Thyroid gland (tissue), 4 donors: Measurements from ENCODE around the gene DOCK1.

Experiments
- CTCF ChIP-seq, 6 experiments: fragments of 200-600 bp in 3 of 6; fragments of 450-650 bp in 3 of 6; sonication (generic) in 3 of 6; IDR thresholded peaks; one replicate each; pipeline ENCODE4 v1.5.1; 2016 to 2019; ENCODE audit warnings: antibody characterized with exemption in 6 of 6, mild to moderate bottlenecking in 2 of 6, inconsistent platforms in 1 of 6, moderate library complexity in 1 of 6
- POLR2A ChIP-seq, 2 donors: fragments of 450-650 bp; IDR thresholded peaks; one replicate each; pipeline ENCODE4 v1.6.1; 2017; ENCODE audit warnings: antibody characterized with exemption in 2 of 2, mild to moderate bottlenecking in 2 of 2, moderate library complexity in 1 of 2

GRCh38 chr10:127071126-127071525, 165.9 kb downstream of the DOCK1 start:
- TF ChIP-seq CTCF (IDR thresholded peaks at IDR 0.05) (no peak), POLR2A (IDR thresholded peaks at IDR 0.05) (no peak)
